GM12892 (cell line): Measurements from ENCODE around the gene OSBPL5.

Experiments used
- POLR2A ChIP-seq: IDR thresholded peaks from 2 replicates; pipeline ENCODE4 v1.6.1; 2011; ENCODE audit warnings: low read depth, low read length, control low read depth
- POLR2AphosphoS5 ChIP-seq: IDR thresholded peaks from 2 replicates; pipeline ENCODE4 v1.6.1; 2011; ENCODE audit warnings: low read depth, low read length, control low read depth
- TAF1 ChIP-seq: IDR thresholded peaks from 2 replicates; pipeline ENCODE4 v1.6.1; 2011; ENCODE audit warnings: low read depth, mild to moderate bottlenecking, control low read depth, low read length, borderline replicate concordance

DNA sequence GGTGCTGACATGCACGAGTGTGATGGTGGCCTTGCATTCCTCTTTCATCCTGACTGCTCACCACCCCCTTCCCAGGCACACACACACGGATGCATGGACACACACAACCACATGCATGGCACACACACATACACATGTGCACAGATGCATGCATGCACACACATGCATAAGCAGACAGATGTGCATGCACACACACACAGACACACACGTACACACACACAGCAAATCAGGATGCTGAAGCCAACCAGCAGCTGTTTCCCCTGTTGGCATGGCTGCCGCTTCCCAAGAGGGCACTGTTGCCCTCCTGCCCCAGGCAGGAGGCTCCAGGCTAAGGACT is 15.3 kb downstream of the OSBPL5 start:
- TF ChIP-seq POLR2A (no peak), POLR2AphosphoS5 (no peak), TAF1 (no peak)
